Fibroblast of gingiva (primary cell): ENCODE data around the gene RPS14.

Source experiments
- DNase-seq: peaks from one replicate; pipeline ENCODE4 v3.0.0-alpha.2; 2011; ENCODE audit warnings: low read depth

The RPS14 gene

GRCh38 chr5:150413176-150413901, 36.2 kb downstream of the RPS14 start:
- DNase-seq: no peak

GRCh38 chr5:150412319-150413175, 37.0 kb downstream of the RPS14 start, which contains the start of gene CD74:
TSS of gene CD74 (minus strand) at chr5:150412910. CDS start at chr5:150412749, 161 bp downstream.
- no peak for DNase-seq

GRCh38 chr5:150411245-150411979, 38.1 kb downstream of the RPS14 start:
- no peak for DNase-seq

DNA sequence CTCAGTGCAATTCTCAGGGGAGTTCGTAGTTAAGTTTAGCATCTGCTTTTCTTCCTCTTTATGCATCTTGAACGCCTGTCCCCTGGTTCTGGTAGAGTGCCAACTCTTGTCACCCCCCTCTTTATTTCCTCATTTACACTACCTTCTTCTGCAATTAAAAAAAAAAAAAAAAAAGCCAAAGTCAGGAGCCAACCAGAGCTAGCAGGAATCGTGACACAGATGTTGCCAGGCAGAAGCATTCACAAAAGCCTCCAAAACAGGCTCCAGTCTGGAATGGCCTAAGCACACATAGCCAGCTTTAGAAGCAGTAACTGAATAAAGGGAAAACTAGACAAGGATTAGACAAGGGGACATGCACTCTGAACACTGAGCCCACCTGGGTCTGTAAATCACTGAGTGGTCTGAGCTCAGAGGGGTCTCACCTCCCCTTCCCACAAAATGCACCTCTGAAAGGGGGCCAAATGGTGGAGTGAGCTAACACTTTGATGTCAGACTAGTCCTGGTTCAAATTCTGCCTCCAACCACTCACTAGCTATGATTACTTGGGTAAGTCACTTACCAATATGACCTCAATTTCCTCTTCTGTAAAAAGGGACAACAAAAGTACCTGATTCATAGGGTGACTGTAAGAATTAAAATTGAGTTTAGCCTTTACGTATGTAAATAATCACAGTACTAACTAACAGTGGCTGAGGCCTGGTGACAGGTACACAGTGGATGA, 38.9 kb downstream of the RPS14 start:
- DNase-seq: peak; percentile 61

DNA sequence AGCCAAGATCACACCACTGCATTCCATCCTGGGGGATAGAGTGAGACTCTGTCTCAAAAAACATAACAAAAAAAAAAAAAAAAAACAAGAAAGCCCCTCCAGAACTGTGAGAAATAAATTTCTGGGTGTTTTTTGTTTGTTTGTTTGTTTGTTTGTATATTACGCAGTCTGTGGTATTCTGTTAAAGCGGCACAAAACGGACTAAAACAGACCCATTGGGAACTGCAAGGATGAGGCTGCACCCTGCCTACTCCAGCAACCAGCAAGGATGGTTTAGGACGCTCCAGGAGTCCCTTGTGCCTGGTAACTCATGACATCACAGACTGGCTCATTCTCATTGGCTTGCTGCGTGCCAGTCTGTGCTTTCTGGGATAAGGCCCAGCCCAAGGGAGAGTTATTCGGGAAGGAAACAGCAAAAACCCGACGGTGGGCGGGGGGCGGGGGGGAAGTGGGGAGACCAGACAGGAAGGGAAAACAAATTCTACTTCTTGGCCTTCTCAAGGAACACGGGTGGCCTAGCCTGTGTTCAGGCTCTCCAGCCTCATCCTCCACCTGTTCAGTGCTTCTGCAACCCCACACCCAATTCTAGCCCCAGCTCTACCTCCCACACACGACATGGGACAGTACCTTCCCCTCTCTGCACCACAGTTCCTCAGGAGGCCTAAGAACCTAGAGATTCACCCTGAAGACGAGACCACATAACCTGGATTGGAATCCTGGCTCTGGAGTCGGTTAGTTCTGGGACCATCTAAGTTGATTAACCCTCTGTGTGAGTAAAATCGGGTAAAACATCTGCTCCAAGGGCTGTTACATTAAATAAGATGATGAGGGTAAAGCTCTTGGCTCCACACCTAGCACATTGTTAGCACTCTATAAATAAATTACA, 39.7 kb downstream of the RPS14 start:
- peak; percentile 75 for DNase-seq

GRCh38 chr5:150408231-150408943, 41.2 kb downstream of the RPS14 start:
- DNase-seq: no peak

- DNase-seq: no peak
These were observed 42.3 kb downstream of the RPS14 start for GRCh38 chr5:150407096-150407720.

DNA sequence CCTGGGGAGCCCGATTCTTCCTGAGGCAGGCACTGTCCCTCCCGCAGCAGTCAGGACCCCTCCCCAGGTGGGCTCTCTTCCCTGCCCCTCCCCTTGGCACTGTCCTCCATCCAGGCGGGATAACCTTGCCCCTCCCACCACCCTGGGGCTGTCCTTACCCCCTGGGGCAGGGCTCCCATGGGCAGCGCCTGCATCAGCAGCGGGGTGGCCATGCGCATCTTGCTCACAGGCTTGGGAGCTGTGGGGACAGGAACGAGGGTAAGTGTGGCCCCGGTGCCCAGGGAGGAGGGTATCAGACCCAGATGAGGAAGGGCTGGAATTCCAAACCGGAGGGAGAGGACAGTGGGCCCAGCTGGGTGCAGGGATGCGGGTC, 42.8 kb downstream of the RPS14 start:
- DNase-seq: no peak

DNA sequence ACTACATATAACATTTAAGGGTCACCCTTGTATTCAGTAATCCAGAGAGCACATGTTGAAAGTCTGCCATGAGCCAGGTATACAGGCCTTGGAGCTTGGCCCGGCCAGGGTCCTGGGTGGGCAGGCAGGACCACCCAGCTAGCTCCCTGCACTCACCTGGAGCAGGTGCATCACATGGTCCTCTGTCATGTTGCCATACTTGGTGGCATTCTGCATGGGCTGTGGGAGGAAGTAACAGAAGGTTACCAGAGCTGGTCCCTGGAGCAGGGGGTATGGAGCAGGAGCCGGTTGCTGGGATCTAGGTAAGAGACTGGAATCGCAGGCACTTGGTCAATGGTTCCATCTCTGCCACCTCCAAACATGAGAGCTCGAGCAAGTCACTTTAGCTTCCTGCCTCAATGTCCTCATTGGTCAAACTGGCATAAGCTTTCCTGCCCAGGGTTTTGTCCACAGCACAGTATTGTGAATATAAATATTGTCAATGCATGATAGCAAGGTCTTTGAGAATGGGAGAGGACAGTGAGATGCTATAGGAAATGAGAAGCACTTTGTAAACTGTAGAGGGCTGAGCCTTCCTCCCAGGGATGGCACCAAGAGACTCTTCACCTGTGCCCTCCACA, 43.3 kb downstream of the RPS14 start:
- DNase-seq: no peak

GRCh38 chr5:150404941-150405816, 44.4 kb downstream of the RPS14 start:
- no peak for DNase-seq

DNA sequence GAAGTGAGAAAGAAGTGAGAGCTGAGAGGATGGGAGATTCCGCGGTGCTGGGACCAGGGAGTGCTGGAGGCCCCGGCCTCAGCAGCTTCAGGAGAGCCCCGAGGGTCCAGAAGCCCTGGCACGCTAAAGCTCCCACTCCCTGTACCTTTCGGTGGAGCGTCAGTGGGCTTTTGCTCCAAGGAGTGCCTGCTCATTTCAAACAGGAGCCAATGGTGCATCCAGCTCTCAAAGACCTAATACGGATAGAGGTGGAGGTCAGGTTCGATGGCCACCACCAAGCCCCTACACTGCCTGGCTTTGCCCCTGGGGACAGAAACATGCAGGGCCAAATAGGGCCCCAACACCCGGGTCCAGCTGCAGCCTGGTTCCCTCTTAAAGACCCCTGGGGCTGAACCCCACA, 45.0 kb downstream of the RPS14 start:
- no peak for DNase-seq

- no peak for DNase-seq
These were observed 45.4 kb downstream of the RPS14 start for GRCh38 chr5:150404121-150404520.

- DNase-seq: no peak
These were observed 46.6 kb downstream of the RPS14 start for GRCh38 chr5:150402901-150403342.

DNA sequence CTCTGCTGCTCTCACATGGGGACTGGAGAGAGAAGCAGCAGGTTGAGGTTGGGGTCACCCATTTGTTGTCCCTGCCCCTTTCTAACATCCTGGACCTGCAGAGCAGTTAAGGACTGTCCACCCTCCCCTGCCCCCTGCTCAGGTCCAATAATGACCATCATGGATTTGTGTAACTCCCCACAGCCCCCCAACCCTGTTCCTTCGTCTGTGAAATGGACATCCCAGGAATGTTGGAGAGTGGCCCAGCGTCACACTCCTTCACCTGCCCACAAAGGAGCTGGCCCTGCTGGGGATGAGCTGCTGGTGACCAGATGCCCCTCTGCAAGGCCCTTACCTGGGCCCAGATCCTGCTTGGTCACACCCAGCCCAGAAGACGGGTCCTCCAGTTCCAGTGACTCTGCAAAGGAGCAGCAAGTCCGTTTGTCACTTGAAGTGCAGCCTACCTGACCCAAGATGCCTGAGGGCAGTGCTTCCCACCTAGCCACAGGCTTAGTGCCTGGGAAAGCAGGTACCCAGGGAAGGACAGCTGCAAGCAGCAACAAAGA, 47.2 kb downstream of the RPS14 start:
- no peak for DNase-seq

DNA sequence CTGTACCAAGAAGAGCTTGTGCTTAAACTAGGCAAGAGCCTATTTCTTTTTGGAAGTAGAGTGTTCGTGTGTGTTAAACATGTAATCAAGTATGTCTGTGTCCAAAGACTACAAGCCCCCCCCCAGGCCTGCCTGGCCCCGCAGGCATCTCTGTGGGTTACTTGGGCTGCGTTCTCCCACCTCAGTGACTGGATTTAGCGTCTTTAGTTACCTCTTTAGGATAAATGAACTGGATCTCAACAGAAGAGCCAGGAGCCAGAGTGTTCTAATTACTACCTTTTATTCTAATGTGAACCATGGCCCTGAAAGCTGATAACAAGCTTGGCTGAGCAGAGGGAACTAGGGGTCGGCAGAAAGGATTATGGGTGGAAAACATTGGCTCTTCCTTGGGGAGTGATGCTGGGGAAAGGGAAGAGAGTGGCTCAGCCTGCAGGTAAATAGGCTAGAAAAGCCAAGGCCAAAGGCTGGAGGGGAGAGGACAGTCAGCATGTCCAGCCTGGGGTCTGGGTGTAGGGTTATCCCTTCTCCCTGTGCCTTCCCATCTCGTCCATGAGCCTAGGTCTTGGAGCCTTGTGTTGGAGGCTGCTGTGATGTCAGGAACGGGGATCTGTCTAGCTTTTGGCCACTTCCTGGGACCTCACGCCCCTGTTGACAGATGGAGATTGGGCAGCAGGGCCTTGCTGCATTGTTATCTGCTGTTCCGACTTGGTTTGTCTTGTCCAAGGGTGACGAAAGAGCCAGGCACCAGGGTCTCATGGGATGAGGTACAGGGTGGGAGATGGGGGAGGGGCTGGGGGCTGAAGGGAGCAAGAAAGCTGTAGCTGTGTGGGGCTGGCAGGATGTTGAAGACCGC, 47.9 kb downstream of the RPS14 start:
- no peak for DNase-seq

- no peak for DNase-seq
These were observed 48.5 kb downstream of the RPS14 start for GRCh38 chr5:150401076-150401375.
